GM18861 (cell line): ENCODE data around the gene DCDC2C.

Experiments
- ATAC-seq: cut with Tn5 transposase; IDR thresholded peaks from one replicate; pipeline ENCODE4 v1.9.1; 2021; ENCODE audit not compliant: unreplicated experiment

DCDC2C gene

DNA sequence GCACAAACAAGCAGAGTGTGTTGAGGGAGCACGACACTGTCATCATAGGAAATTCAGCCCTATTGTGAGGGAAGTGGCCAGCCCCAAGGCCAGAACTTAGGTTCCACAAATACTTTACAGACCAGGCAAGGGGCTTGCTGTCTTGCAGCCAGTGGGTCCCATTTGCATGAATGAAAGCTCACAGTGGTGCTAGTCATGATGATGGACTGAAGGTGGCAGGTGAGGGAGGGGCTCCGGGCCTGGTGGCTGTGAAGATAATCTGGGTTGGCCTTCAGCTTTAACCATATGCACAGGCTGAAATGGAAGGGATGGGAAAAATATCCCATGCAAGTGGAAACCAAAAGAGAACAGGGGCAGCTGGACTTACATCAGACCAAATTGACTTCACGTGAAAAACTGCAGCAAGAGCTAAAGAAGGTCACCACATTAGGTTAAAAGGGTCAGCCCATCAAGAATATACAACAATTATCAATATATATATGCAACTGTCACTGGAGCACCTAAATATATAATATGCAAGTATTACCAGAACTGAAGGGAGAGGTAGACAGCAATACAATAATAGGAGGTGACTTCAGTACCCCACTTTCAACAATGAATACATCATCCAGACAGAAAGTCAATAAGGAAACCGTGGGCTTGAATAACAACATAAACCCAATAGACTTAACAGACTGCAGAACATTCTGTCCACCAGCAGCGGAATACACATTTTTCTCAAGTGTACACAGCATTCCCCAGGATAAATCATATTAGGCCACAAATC, 39.6 kb downstream of the DCDC2C start:
- no peak for ATAC-seq

- no peak for ATAC-seq
These were observed 40.7 kb downstream of the DCDC2C start for GRCh38 chr2:3743951-3744555.

DNA sequence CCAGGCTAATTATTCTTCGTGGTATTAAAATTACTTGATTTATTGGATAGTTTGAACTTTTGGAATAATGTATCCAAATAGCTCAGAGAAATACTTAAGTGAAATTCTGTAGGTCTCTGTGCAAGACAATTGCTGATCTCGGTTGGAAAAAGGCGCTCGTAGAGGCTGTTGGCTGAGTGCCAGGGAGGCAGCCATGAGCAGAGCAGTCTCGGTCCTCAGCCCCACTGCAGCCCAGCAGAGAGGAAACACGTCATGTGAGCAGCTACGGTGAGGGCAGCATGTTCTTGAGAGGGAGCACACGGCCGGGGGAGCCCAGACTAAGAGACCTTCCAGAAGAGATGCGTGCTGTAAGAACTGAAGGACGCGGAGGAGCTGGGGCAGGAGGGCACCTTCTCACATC, 42.5 kb downstream of the DCDC2C start:
- no peak for ATAC-seq

DNA sequence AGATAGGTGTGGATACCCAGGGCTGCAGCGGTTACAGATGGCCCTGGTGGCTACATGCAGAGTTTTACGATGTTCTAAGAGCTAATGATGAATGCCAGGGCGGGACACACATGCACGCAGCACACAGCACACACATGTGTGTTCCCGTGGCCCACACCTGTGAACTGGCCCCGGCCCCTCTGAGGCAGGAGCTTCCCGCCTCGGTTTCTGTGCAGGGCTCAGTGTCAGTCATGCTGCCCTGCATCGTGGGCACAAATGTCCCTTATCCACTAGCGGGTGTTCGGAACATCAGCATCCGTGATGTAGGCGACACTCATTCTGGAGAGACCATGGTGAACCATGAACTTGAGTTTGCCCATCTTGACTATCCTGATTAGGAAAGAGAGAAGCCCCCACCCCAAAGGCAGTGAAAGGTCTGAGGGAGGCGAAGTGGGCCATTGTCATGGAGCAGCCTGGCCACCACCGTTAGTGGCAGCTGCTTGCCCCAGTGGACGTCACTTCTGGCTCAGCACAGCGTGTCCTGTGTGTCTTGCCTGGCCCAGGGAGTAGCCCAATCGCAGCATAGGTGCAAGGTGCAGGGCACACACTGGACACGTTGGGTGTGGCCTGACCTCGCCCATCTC, 43.8 kb downstream of the DCDC2C start:
- ATAC-seq: no peak

DNA sequence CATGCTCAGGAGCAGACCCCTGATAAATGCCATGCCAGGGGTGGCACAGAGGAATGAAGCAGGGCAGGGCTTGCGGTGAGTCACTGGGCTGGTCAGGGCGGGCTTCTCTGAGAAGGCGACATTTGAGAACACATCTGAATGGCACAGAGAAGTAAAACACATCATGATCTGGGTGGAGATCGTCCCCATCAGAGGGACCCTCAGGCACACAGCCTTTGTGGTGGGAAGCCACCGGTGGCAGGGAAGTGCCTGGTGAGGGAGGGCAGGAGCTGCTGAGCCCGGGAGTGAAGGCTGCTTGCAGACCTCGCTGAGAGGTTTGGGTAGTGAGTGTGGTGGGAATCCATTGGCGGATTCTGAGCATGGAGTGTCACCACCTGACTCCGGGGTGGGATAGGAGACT, 44.5 kb downstream of the DCDC2C start:
- no peak for ATAC-seq

GRCh38 chr2:3749201-3749600, 45.8 kb downstream of the DCDC2C start:
- ATAC-seq: no peak

DNA sequence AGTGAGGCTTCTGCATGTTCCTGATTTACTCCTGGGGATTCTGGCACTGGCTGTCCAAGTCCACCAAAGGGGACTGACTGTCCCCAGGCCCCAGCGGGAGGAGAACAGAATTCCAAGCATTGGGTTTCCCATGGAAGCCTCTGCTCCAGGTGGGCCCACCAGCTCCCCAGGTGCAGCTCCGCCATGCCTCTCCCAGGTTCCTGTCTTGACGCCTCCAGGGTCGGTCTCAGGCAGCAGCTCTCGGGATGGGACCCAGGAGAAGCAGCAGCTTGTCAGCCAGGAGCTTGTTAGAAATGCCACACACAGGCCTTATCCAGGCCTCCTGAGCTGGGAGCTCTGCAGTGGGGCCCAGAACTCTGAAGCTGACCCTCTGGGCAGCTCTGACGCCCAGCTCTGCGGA, 47.9 kb downstream of the DCDC2C start:
- ATAC-seq: no peak

DNA sequence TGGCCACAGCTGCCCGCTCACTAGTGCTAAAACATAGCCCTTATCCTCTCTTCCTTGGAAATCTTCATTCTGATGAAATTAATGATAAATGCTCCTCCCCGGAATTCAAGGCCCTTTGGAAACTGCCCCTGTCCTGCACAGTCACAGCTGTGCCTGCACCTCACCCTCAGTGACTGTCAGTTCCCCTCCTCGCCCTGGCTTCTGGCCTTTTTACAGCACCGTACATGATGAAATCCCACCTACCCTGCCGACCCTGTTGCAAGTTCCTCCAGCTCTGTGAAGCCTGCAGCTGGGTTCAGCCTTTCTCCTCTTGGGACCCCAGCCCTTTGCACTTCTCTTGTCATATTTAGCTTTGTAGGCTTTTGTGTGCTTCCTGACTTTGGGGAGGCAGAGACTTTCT, 48.4 kb downstream of the DCDC2C start:
- no peak for ATAC-seq

DNA sequence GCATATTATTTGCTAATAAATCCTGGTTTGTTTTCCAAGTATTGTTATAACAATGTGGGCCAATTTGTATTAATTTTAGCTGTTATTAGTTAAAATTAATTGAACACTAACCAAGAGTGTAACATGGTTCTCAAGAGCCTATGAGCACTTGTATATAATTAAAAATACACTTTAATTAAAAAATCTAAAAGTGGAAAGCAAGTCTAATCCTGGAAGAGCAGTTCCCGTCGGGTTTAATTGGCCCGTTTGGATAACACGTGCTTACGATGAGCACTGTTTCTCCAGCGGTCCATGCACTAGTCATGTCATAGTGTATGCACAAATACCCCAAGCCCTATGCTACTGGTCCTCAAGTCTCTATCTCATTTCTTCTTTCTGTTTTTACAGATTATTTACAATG, 49.0 kb downstream of the DCDC2C start:
- no peak for ATAC-seq

- no peak for ATAC-seq
These were observed 50.2 kb downstream of the DCDC2C start for GRCh38 chr2:3753561-3753960.

DNA sequence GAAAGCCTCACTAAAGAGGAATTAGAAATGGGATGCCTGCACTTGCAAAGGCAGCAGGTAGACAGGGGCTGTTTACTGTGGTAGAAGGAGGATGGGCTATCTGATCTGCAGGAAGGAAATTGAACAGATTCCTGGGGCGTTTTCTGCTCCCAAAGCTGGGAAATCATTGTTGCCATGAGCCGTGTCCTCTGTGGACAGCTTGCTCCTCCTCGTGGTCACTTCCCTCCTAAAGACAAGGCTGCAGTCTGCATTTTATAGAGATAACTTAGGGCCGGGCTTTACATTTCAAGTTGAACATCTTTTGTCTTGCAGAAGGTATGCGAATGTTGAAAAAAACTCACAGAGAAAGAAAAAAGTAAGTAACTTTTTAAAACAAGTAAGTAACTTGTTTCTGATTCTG, 50.9 kb downstream of the DCDC2C start:
- no peak for ATAC-seq

GRCh38 chr2:3754795-3755194, 51.4 kb downstream of the DCDC2C start:
- no peak for ATAC-seq

DNA sequence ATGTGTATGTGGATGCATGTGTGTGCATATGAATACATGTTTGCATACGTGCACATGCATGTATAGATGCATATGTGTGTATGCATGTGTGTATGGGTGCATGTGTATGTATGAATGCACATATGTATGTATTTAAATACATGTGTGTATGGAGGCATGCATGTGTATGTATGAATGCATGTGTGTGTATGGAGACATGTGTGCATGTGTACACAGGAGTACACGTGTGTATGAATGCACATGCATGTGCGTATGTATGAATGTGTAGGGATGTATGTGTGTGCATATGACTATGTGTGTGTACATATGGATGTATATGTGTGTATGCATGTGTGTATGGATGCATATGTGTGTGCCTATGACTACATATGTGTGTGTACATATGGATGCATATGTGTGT, 51.9 kb downstream of the DCDC2C start:
- ATAC-seq: no peak

DNA sequence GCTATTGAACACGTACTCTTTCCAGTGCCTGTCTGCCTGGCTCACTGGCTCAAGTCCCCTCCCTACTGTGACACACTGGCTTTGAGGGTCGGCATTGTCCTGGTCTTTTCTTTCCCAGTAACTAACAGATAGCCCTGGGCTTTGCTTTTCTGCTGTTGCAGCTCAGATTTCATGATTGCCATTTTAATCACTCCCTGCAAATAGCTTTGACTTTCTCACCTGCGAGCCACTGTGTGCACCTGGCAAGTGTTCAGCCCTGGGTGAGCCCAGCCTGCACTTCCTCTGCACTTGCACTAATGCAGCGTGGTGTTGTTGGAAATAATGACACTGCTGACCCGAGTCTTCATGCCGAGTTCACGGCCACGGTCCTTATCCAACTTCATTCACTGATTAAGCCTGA, 52.9 kb downstream of the DCDC2C start:
- no peak for ATAC-seq

DNA sequence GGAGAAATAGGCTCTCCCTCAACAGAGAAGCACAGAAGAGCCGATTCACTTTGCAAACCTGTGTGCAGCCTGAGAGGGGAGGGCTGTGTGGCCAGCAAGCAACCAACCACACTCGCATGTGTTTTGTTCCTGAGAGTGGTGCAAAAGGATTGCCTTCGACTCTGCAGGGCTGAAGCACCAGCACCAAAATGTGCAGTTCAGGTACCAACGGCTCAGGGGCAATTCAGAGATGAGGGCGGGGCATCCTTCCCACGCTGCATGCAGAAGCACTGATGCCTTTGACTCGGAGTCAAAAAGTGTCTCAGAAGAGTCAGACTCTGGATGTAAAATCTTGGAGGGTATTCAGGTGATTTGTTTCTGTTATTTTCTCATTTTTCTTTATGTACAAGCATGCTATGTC, 55.5 kb downstream of the DCDC2C start:
- no peak for ATAC-seq

GRCh38 chr2:3759331-3759730, 56.0 kb downstream of the DCDC2C start:
- no peak for ATAC-seq

GRCh38 chr2:3759761-3760160, 56.4 kb downstream of the DCDC2C start:
- ATAC-seq: no peak

DNA sequence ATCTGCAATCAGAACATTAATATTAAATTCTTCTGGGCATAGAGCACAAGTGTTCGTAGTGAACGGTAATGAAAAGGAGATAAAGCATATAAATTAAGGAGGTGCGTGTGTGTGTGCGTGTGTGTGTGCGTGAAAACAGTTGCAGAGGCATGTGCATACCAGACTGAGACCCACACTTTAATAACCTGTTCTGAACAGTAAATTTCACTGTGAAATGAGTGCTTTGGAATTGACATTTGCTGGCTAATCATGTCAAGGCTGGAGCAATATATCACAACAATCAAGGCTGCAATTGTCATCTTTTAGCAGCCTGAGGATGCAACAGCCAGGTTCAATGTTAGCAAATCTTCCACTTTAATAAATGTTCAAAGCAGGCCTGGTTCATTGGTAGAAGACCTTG, 57.9 kb downstream of the DCDC2C start:
- no peak for ATAC-seq

GRCh38 chr2:3762771-3763447, 59.5 kb downstream of the DCDC2C start:
- ATAC-seq: no peak

DNA sequence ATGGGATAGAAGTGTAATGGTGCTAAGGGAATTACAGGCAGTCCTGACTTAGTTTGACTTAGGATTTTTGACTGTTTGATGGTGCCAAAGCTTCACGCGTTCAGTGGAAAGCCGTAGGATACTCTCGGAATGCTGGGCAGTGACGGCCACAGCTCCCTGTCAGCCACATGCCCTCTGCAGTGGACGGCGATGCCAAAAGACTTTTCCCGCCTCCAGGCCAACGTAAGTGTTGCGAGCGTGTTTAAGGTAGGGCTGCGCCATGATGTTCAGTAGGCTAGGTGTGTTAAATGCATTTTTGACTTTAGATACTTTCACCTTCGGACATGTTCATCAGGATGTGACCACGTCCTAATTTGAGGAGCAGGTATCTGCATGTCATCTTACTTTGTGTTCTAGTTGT, 63.4 kb downstream of the DCDC2C start:
- ATAC-seq: no peak

GRCh38 chr2:3768960-3769765, 65.8 kb downstream of the DCDC2C start:
- no peak for ATAC-seq
